Endometrial microvascular endothelial cells (primary cell): ENCODE data around the gene PRR35. TPM values are rescaled to one million over a fixed set of nuclear protein-coding genes. Genes with fewer than 3 reads are reported as not detected.

ENCODE experiments used
- in situ Hi-C: cut with HindIII; loops from 2 replicates; pipeline ENCODE4 v1.10.0; 2017; ENCODE audit warnings: low sequenced_read_pairs, low pct_unique_long_range_greater_than_20kb; ENCODE audit errors: inconsistent ontology term
- total RNA-seq: library from RNA; depleted of rRNA; stranded (reverse); fragments of >200 nt; gene quantifications from one replicate; pipeline ENCODE4 v1.2.3, GENCODE V29; 2015; ENCODE audit errors: inconsistent ontology term

PRR35 gene
- total RNA-seq, 1 donor from 2014 or later, result not detected

DNA sequence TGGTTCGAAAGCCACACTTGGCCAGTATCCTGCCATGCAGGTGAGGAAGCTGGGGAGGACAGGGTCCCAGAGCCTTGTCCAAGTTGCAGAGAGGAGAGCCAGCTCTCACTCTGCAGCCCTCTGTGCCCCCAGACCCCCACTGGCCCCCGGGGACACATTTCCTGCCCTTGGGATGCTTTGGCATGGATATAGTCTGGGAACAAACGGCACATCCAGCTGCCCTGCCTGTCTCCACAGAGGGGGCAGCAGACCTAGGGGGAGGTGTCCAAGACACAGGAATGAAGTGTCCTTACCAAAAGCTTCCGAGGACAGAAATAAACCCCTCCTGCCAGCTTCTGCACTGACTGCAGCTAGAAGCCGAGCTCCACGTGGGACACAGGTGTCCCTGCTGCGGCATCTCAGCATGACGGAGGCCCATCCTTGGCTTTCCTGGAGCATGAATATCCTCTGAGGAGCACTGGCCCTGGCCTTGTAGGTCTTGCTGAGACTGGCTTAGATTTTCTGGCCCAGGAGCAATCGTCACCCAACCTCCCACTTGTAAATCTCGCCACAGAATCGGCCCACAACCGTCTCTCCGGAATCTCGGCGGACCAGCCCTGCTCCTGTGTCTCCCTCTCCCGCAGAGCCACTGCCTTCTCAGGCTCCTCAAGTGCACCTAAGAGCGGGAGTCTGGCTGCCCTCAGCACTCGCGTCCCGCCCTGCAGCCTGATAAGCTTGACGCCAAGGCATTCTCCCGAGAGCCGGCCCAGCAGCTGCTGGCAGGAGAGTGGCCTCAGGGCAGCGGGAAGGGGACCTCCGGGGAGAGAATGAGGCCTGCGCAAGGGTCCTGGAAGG is 33.8 kb upstream of the PRR35 start:
- in situ Hi-C loops, result no loop called here

DNA sequence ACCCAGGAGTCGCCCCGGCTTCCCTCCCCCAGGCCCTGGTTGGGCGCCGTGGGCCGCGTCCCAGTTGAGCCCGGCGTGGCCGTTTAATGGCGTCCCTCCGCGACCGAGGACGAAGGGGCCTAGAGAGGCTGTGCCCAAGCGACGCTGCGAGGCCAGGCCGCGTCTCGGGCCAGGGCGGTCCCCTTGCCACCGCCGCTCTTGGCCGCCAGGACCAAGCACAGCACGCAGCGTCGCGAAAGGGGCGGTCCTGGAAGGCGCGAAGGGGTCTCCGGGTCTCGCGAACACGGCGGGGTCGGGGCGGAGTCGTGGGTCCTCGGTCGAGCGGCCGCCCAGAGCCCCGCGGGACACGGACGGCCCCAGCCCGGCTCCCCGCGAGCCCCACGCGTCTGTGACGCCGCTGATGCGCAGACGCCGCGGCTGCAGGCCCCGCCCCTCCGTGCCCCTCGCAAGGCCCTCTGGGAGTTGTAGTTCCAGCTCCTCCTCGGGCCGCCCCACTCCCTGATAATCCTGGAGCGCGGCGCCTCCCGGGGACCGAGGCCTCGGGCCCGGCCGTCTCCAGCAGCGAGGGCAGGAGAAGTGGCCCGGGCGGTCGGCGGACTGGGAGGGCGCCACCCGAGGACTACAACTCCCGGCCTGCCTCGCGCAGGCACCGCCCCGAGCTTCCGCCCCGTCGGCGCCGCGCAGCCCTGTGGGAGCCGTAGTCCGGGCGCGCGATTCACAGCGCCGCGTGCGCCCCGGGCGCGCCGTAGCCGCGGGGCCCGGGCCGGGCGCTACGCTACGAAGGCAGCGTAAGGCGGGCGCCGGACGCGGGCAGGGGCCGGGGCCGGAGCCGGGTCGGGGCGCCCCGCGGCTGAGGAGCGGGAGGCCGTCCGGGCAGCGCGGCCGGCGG is 32.9 kb upstream of the PRR35 start, which contains the start of gene CAPN15:
CAPN15 (plus strand) TSS at position 698 of the 889 bp plus-strand sequence. CDS start 19,127 bp downstream, outside the sequence.
- in situ Hi-C loops, result no loop called here

DNA sequence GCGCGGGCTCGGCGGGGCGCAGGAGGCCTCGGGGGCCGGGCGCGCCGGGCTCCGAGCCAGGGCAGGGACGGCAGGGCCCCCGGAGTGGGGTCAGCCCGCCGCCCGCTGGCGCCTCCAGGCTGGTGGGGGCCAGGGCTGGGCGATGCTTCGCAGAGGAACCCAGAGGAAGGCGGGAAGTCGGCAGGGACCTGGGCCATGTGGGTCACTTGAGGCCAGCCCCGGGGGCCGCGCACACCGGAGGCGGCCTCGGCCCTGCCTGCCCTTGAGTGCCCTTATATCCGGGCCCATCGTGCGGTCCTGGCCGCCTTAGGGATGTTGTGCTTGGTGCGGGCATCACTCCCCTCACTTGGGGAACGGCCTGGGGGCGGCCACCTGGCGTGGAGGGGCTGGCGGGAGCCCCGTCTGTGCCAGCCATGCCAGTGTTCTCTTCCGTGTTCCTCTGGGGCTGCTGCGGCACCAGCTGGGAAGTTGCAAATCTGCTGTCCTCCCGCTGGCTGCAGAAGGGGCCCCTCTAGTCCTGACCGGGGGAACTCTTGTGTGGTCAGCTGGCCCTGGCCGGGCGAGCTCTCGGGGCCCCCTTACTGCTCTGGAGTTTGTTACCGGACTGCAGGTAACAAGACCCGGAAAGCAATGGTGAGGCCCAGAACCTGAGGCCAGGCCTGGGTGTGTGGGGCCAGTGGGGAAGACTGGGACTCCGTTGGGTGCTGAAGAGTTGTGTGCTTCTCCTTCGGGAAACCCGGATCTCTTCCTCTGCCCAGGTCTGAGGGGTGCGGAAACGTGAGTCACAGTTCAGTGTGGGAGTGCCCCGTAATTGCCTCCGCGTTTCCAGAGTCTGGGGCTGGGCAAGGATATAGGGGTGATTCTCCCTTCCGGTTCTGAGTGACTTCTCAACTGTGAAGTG is 31.8 kb upstream of the PRR35 start:
- in situ Hi-C loops, result no loop called here

DNA sequence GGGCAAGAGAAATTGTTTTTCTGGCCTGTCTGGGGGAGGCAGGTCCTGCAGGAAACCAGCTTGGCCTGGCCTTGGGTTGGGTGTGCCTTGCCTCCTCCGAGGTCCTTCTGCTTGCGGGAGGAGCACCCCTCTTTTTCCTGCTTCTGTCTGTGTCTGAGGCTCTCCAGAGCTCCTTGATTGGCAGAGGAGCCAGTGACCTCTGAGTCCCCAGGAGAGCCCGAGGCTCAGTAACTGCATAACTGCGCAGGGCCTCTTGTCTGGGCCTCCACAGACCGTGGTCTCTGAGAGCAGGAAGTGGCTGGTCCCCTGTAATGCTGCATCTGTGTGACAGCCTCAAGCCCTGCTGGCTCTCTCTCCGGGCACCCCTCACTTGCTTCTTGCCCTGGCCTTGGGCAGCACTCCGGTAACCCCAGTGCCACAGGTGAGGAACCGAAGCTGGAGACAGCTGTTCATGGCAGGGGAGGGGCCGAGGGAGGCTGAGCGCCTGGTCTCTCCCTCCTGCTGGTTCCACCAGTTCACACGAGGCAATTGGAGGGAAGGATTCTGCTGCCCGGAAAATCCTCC is 31.1 kb upstream of the PRR35 start:
- in situ Hi-C loops, result no loop called here

DNA sequence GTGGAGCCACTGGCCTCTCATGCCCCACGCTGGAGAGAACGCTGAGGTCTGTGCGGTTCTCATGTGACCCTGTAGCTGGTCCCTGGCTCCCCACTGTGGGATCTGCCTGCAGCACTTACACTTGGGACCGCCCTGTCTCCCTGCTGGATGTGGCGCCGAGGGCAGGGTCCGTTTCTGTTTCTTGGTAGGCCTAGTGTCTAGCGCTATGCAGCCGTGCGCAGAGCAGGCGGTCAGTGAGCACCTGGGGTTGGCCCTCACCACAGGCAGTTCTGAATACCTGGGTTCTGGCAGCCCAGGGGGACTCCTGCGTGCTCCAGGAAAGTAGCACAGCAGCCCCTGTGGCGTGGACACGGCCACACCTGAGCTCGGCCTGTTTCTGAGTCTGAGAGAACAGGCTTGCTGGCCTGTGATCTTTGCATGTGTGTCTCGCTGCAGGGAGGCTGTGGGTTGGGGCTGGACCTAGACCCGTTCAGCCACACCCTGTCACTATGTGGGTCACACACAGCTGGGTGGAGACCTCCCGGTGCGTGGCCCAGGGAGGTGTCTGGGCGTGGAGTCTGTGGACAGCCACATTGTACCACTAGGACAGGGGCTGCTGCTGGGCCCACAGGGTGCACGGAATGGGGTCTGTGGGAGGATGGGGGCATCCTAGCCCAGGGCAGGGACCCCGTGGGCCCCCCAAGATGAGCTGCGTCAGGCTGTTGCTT is 29.9 kb upstream of the PRR35 start:
- in situ Hi-C loops, result no loop called here

DNA sequence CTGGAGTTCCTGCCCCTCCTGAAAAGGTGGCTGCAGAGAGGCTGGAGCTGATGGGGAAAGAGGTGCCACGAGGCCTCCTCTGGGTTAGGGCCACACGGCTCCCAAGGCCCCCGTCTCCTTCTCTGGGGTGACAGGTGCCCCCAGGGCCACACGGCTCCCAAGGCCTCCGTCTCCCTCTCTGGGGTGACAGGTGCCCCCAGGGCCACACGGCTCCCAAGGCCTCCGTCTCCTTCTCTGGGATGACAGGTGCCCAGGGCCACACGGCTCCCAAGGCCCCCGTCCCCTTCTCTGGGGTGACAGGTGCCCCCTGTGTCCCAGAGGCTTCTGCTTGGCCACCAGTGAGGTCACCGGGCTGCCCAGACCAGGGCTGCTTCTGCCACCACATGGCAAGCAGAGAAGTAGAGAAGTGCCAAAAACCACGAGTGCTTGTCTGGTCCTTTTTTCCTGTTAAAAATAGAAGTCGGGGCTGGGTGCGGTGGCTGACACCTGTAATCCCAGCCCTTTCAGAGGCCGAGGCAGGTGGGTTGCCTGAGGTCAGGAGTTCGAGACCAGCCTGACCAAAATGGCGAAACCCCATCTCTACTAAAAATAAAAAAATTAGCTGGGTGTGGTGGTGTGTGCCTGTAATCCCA is 28.6 kb upstream of the PRR35 start:
- in situ Hi-C loops, result no loop called here

DNA sequence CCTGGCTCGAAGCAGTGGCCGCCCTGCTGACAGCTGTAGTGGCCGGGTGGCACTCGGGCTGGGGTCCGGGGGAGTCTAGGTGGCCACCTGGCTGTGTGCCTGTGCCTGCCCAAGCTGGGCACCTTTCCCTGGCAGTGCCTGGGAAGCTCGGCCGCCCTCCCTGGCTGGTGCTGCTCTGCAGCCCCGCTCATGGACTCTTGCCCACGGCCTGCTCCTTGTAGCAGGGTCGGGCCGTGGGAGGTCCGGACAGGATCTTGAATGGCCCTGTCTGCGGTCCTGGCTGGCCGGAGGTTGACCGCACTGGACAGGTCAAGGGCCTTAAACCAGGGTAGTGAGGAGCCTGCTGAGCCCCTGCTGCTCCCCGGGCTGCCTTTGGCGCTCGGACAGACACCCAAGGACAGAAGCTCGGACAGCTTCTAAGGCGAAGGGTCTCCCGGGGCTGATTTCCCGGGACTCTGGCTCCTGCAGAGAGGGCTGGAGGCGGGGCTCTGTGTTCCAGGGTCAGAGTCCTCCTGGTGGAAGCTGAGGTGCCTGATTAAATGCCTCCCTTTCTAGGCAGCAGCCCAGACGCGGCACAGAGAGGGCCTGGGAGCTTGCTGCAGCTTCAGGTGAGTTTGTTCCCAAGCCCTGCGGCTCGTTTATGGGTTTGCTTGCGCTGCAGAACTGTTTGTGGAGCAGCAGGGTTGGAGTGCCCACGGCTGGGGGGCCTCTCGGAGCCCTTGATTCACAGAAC is 26.6 kb upstream of the PRR35 start:
- in situ Hi-C loops, result no loop called here

DNA sequence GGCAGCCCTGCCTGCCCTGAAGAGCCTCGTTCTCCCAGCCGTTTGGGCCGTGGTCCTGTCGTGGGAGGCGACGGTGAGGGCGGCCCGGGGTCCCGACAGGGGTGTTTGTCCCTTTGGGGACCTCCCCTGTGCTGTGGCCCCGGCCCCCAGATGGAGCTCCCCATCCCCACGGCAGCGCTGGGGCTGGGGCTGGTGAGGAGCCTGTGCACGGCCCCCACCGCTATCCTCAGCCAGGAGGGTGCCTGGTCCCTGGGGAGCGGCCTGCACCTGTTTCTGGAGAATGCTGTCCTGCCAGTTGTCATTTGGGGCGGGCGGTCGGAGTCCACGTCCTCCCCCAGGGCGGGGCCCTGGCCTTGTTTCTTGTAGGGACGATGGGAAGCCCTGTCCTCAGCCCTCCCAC is 26.1 kb upstream of the PRR35 start:
- in situ Hi-C loops, result no loop called here

DNA sequence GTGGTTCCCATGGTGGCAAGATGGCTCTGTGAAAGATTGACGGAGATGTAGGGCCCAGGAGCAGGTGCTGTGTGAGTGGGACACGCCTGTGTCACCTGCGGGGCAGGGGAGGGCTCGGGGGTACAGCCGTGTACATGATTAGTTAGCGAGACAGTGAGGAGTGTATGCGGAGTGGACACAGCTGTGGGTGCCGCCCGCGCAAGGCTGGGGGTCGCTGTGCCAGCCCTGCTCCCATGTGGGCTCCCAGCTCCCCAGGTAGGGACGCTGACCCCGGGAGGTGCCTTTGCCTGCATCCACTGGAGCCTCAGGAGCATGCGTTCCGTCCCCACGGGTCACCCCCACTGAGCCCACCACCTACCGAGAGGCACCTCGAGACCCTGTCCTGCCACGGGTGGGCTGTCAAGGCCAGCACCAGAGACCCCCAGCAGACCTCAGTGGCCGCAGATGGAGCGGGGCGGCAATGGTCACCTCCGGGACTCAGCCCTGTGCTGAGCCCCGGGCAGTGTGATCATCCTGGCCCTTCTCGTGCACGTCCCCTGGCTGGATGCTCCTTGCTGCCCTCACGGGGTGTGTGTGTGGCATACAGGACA is 25.2 kb upstream of the PRR35 start:
- in situ Hi-C loops, result no loop called here

DNA sequence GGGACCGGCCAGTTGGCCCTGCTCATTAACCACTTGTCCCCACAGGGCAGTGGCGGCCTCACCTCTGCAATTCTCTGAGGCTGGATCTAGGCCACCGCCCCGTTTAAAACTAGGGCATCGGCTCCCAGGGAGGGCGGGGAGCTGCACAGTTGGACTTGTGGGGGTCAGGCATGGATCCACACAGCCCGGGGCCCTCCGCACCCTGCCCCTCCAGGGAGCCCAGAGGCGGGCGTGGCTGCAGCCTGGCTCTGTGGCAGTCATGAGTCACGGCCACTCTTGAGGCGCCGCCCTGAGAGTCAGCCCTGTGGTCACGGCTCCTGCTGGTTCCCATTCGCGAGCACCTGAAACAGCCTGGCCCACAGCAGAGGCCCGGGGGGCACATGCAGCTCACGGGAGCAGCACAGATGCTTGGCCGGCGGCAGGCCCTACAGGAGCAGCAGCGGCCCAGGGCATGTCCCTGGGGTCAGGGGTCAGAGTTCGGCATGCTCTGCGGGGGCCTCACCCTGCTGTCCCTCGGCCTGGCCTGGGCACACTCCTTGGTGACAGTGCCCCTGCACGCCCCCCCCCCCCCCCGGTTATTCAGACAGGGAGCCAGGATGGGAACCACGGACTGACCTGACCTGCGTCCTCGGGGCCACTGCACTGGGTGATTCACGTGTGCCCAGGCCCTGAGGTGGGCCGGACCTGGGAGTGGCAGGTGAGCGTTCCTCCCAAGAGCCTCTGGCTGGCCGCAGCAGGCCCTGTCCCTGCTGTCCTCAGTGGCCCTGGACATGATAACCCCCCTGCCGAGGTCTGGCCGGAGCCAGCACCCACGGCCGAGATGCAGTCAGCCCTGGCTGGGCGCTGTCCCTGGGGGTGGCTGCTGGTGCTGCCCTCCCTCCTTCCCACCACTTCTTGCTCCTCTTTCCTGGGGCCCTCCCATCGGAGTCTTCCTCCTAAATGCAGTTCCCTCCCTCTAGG is 24.5 kb upstream of the PRR35 start:
- in situ Hi-C loops, result no loop called here

DNA sequence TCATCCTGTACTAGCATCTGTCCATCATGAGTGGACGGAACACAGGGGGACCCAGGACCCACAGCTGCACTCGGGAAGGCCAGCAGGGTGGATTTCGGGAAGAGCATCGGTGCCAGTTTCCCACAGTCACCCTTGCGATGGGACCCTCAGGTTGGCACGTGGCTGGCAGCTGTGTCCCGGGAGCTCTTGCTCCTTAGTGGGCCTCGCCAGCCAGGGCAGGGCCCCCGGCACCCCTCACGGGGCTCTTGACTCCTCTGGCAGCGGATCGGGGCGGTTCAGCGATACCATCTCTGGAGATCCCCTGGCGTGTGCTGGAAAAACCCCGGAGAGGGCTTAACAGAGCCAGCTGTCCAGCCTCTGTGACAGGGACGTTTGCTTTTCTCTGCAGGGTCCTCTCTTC is 23.4 kb upstream of the PRR35 start:
- in situ Hi-C loops, result no loop called here

DNA sequence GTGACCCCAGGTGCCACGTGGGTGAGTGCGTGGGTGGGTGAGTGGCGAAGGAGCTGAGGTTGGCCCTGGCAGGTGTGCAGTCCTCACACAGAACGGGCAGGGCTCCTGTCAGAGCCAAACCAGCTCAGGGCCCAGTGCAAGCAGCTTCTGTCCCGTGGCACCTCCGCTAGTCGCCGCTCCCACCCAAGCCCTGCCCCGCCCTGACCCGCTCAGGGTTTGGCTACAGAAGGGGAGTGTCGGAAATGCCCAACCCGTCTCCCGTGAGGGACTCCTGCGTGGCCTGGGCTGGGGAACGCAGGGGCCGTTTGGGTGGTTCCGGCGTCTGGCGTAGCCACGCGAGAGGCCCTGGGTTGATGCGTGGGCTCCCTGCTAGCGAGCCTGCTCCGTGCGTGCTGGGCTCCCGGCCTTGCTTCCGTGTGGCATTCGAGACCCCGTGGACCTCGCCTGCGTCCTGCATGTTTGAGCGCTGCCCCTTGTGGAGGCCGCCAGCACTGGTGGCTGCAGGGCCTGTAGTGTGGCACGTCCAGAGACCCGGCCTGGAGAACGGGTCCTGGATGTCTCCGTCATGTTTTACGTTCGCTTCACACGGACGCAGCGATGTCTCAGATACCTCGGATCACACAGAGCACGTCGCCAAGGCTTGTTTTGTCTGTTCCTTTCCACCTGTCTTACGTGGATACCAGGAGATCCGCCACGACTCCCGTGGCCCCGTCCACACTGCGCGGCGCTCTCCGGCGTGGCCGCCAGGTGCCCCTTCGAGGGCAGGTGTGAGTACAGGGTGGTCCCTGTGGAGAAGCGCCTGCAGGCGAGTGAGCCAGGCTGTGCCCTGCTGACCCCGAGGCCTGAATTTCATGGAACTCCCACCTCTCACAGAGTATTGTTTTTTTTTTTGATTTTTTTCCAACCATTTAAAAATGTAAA is 22.5 kb upstream of the PRR35 start:
- in situ Hi-C loops, result no loop called here

DNA sequence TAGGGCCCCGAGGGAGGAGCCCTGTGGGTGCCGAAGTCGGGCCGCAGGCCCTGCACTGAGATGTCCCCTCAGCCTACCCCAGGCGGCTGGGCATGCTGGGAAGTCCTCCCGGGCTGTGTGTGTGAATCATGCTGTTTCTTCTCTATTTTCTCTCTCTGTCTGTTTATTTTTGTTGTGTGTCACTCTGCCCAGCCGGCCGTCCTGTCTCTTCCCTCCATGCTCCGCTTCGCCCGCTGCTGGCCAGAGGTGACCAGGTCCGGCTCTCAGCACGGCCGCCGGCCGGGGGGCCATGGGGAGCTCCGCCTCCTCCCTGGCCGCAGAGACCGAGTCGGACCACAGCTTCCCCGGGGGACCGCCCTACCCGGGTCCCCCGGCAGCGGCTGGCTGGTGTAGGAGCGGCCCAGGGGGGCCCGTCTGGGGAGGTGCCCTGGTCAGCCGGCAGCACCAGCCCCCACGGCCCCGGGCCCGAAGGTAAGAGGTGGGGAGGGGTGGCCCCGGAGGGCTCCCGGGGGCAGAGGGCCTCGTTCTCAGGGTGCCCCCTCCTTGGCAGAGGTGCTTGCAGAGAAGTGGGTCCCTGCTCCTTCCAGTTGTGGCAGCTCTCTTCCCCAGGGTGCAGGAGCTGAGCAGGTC is 20.2 kb upstream of the PRR35 start:
- in situ Hi-C loops, result no loop called here

DNA sequence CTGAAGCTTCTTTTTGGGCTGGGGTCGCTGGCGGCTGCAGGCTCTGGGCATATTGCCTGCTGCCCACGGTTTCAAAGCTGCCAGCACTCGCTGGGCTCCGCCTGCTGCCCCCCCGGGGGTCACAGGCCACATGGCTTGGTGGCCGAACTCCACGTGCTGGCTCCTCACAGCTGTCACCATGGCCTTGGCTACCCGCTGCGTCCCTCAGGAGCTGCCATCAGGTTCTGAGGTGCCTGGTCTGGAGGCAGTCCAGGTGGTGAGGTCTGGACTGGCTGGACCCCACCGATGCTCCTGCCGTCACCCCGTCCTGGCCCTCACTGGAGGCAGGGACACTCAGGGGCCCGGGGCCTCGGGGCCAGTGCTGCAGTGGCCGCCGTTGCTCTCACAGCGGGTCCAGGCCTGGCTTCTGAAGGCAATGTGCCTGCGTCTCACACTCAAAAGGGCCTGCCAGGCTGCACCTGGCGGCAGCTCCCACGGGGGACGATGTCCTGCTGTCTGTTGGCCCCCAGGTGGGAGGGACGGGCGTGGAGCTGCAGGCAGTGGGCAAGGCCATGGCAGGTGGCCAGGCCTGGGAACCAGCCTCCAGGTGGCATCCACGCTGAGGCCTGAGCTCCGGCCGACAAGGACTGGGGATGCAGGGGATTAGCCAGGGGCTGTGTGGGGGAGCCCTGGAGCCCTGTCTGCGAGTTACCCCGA is 19.4 kb upstream of the PRR35 start:
- in situ Hi-C loops, result no loop called here
